WTC11 (cell line): ENCODE data around the gene MAML3. TPM values are rescaled to one million over a fixed set of nuclear protein-coding genes. Genes with fewer than 3 reads are reported as not detected.

Experiments used
- ATAC-seq: fragments of 200-7000 bp; cut with Tn5 transposase; 2 replicates; pipeline ENCODE4 v1.10.0; 2021; ENCODE audit warnings: mild to moderate bottlenecking, moderate library complexity
- CTCF ChIA-PET: fragments of 300-600 bp; sonication (Branson Sonifier 250); formaldehyde crosslinking; loops from one replicate; lab custom pipeline; 2021; ENCODE audit warnings: antibody characterized with exemption; lab: Charles Lee
- POLR2A ChIA-PET: fragments of 350-600 bp; sonication (Branson Sonifier 250); formaldehyde crosslinking; loops from one replicate; lab custom pipeline; 2021; ENCODE audit warnings: antibody characterized with exemption; lab: Charles Lee
- DNase-seq: peaks from one replicate; pipeline ENCODE4 v3.0.0; 2021; ENCODE audit warnings: low spot score
- H3K27ac Mint-ChIP-seq: 2 replicates; pipeline ENCODE4 v1.8.0; 2021; ENCODE audit warnings: mixed read lengths
- H3K27me3 Mint-ChIP-seq: 2 replicates; pipeline ENCODE4 v1.8.0; 2021; ENCODE audit warnings: low read depth, mild to moderate bottlenecking, moderate library complexity, mixed read lengths
- H3K36me3 Mint-ChIP-seq: 2 replicates; pipeline ENCODE4 v1.8.0; 2021; ENCODE audit warnings: mixed read lengths
- H3K4me1 Mint-ChIP-seq: 2 replicates; pipeline ENCODE4 v1.8.0; 2022; ENCODE audit warnings: mixed read lengths
- H3K4me3 Mint-ChIP-seq: 2 replicates; pipeline ENCODE4 v1.8.0; 2021; ENCODE audit warnings: mild to moderate bottlenecking, moderate library complexity, mixed read lengths
- H3K9me3 Mint-ChIP-seq: 2 replicates; pipeline ENCODE4 v1.8.0; 2021; ENCODE audit warnings: mixed read lengths
- E2F4 ChIP-seq: sonication (generic); formaldehyde crosslinking; IDR thresholded peaks from 2 replicates; pipeline ENCODE4 v1.8.1; 2022; ENCODE audit warnings: low read depth, mild to moderate bottlenecking, moderate library complexity, missing genetic modification reagents, borderline replicate concordance
- ESRRA ChIP-seq: sonication (generic); formaldehyde crosslinking; IDR thresholded peaks from 2 replicates; pipeline ENCODE4 v1.8.1; 2022; ENCODE audit warnings: mild to moderate bottlenecking, missing genetic modification reagents, borderline replicate concordance
- FOXP1 ChIP-seq: sonication (generic); formaldehyde crosslinking; IDR thresholded peaks from 2 replicates; pipeline ENCODE4 v1.8.0; 2022; ENCODE audit warnings: missing genetic modification reagents, mild to moderate bottlenecking, moderate library complexity, borderline replicate concordance
- GTF2I ChIP-seq: fragments of 250-450 bp; sonication (Bioruptor Pico); conservative IDR thresholded peaks from 2 replicates; pipeline ENCODE4 v1.4.0; 2021; ENCODE audit warnings: mild to moderate bottlenecking
- KAT7 ChIP-seq: sonication (generic); formaldehyde crosslinking; IDR thresholded peaks from 2 replicates; pipeline ENCODE4 v1.8.1; 2023; ENCODE audit warnings: missing genetic modification reagents, mild to moderate bottlenecking, borderline replicate concordance
- MAX ChIP-seq: sonication (generic); formaldehyde crosslinking; IDR thresholded peaks from 2 replicates; pipeline ENCODE4 v1.8.0; 2022; ENCODE audit warnings: mild to moderate bottlenecking, missing genetic modification reagents
- OVOL2 ChIP-seq: fragments of 250-450 bp; sonication (Bioruptor Pico); IDR thresholded peaks from 2 replicates; pipeline ENCODE4 v1.9.0; 2021; ENCODE audit warnings: mild to moderate bottlenecking, borderline replicate concordance
- TCF7 ChIP-seq: sonication (generic); formaldehyde crosslinking; IDR thresholded peaks from 2 replicates; pipeline ENCODE4 v1.8.0; 2022; ENCODE audit warnings: mild to moderate bottlenecking, low read depth, missing genetic modification reagents, moderate library complexity
- ZBTB21 ChIP-seq: sonication (generic); formaldehyde crosslinking; IDR thresholded peaks from 2 replicates; pipeline ENCODE4 v1.8.1; 2023; ENCODE audit warnings: mild to moderate bottlenecking, missing genetic modification reagents, borderline replicate concordance
- total RNA-seq: library from RNA; stranded (reverse); gene quantifications from 3 replicates; pipeline ENCODE4 v1.2.3, GENCODE V29; 2021
- TF ChIP-seq, protein P1 (sequence below): fragments of 250-450 bp; sonication (Bioruptor Pico); IDR thresholded peaks from 2 replicates; pipeline ENCODE4 v1.9.0; 2021; ENCODE audit warnings: mild to moderate bottlenecking, borderline replicate concordance
- TF ChIP-seq, protein P2 (sequence below): sonication (generic); formaldehyde crosslinking; IDR thresholded peaks from 2 replicates; pipeline ENCODE4 v1.8.1; 2023; ENCODE audit warnings: mild to moderate bottlenecking, missing genetic modification reagents
- TF ChIP-seq, protein P3 (sequence below): fragments of 250-450 bp; sonication (Bioruptor Pico); IDR thresholded peaks from 2 replicates; pipeline ENCODE4 v1.9.0; 2021; ENCODE audit warnings: mild to moderate bottlenecking
- TF ChIP-seq, protein P4 (sequence below): sonication (generic); formaldehyde crosslinking; IDR thresholded peaks from 2 replicates; pipeline ENCODE4 v1.8.1; 2022; ENCODE audit warnings: mild to moderate bottlenecking, missing genetic modification reagents, moderate library complexity, borderline replicate concordance

The MAML3 gene
- total RNA-seq, 1 experiment from 2014 or later: 7.4 TPM

DNA sequence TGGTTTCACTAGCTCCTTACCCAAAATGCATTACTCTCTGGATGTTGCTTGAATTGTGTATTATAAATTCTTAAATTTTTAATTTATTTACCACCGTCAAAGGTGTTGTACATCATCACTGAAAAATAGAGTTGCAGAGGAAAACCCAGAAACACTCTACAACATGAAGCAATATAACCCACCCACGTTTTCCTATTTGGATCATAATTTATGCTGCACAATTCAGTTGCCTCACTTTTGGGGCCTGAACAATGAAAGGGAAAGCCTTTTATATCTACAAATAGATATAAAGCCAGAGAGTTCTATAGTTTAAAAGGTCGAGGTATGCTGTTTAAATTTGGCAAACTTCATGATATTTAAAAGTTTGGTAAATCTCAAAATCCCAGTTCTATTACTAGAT, 372.9 kb downstream of the MAML3 start (continued):
- TF ChIP-seq, protein P1, sequence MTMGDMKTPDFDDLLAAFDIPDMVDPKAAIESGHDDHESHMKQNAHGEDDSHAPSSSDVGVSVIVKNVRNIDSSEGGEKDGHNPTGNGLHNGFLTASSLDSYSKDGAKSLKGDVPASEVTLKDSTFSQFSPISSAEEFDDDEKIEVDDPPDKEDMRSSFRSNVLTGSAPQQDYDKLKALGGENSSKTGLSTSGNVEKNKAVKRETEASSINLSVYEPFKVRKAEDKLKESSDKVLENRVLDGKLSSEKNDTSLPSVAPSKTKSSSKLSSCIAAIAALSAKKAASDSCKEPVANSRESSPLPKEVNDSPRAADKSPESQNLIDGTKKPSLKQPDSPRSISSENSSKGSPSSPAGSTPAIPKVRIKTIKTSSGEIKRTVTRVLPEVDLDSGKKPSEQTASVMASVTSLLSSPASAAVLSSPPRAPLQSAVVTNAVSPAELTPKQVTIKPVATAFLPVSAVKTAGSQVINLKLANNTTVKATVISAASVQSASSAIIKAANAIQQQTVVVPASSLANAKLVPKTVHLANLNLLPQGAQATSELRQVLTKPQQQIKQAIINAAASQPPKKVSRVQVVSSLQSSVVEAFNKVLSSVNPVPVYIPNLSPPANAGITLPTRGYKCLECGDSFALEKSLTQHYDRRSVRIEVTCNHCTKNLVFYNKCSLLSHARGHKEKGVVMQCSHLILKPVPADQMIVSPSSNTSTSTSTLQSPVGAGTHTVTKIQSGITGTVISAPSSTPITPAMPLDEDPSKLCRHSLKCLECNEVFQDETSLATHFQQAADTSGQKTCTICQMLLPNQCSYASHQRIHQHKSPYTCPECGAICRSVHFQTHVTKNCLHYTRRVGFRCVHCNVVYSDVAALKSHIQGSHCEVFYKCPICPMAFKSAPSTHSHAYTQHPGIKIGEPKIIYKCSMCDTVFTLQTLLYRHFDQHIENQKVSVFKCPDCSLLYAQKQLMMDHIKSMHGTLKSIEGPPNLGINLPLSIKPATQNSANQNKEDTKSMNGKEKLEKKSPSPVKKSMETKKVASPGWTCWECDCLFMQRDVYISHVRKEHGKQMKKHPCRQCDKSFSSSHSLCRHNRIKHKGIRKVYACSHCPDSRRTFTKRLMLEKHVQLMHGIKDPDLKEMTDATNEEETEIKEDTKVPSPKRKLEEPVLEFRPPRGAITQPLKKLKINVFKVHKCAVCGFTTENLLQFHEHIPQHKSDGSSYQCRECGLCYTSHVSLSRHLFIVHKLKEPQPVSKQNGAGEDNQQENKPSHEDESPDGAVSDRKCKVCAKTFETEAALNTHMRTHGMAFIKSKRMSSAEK (CRISPR knock-in tag): no peak
- no peak for TF ChIP-seq GTF2I

- TF ChIP-seq, protein P2, sequence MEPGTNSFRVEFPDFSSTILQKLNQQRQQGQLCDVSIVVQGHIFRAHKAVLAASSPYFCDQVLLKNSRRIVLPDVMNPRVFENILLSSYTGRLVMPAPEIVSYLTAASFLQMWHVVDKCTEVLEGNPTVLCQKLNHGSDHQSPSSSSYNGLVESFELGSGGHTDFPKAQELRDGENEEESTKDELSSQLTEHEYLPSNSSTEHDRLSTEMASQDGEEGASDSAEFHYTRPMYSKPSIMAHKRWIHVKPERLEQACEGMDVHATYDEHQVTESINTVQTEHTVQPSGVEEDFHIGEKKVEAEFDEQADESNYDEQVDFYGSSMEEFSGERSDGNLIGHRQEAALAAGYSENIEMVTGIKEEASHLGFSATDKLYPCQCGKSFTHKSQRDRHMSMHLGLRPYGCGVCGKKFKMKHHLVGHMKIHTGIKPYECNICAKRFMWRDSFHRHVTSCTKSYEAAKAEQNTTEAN (CRISPR knock-in tag): no peak
- TF ChIP-seq E2F4 (CRISPR knock-in tag) (no peak), FOXP1 (CRISPR knock-in tag) (no peak), ZBTB21 (CRISPR knock-in tag) (no peak), OVOL2 (CRISPR knock-in tag) (no peak), MAX (no peak), TCF7 (CRISPR knock-in tag) (no peak), KAT7 (CRISPR knock-in tag) (no peak), ESRRA (CRISPR knock-in tag) (no peak)
- TF ChIP-seq, protein P3, sequence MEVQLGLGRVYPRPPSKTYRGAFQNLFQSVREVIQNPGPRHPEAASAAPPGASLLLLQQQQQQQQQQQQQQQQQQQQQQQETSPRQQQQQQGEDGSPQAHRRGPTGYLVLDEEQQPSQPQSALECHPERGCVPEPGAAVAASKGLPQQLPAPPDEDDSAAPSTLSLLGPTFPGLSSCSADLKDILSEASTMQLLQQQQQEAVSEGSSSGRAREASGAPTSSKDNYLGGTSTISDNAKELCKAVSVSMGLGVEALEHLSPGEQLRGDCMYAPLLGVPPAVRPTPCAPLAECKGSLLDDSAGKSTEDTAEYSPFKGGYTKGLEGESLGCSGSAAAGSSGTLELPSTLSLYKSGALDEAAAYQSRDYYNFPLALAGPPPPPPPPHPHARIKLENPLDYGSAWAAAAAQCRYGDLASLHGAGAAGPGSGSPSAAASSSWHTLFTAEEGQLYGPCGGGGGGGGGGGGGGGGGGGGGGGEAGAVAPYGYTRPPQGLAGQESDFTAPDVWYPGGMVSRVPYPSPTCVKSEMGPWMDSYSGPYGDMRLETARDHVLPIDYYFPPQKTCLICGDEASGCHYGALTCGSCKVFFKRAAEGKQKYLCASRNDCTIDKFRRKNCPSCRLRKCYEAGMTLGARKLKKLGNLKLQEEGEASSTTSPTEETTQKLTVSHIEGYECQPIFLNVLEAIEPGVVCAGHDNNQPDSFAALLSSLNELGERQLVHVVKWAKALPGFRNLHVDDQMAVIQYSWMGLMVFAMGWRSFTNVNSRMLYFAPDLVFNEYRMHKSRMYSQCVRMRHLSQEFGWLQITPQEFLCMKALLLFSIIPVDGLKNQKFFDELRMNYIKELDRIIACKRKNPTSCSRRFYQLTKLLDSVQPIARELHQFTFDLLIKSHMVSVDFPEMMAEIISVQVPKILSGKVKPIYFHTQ (CRISPR knock-in tag): no peak
- TF ChIP-seq, protein P4, sequence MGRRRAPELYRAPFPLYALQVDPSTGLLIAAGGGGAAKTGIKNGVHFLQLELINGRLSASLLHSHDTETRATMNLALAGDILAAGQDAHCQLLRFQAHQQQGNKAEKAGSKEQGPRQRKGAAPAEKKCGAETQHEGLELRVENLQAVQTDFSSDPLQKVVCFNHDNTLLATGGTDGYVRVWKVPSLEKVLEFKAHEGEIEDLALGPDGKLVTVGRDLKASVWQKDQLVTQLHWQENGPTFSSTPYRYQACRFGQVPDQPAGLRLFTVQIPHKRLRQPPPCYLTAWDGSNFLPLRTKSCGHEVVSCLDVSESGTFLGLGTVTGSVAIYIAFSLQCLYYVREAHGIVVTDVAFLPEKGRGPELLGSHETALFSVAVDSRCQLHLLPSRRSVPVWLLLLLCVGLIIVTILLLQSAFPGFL (CRISPR knock-in tag): no peak
- ChIA-PET POLR2A (no interaction called here), CTCF (no interaction called here)
- Mint-ChIP-seq H3K4me1 (peaks cover 37% of the 10 kb centered on the region), H3K9me3 (no peaks in the 10 kb centered on the region), H3K4me3 (no peak overlapping the region), H3K27me3 (no peaks in the 10 kb centered on the region; the same call in 1 of the 2 replicates), H3K36me3 (no peaks in the 10 kb centered on the region), H3K27ac (no peak overlapping the region)
- DNase-seq (no peak), ATAC-seq (no peak)
Measured at GRCh38 chr4:139779691-139780090, 374.3 kb downstream of the MAML3 start.
